ENCODE results near the gene ASS1.

DNA sequence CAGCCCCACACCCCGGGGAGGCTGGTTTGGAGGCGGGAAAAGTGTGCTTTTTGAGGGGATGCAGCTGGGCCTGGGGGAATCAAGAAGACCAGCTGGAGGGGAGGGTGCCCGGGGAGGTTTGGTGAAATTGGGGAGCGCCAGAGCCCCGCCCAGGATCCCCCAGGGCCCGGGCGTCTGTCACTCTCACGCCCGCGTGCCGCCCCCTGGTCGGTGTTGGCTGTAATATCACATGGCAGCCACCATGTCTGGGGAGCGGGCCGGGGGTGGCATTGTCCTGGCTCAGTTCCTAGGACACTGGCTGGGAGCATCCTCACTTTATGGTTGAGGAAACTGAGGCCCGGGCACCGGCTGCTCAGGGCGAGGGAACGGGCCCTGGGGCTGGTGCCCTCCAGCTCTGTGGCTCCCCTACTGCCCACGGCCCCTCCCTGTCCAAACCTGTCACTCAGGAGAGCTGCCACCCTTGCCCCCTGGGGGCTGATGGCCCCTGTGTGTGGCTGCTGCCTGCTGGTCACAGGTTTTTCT, 27.5 kb downstream of the ASS1 start:
- TF ChIP-seq, protein P1, sequence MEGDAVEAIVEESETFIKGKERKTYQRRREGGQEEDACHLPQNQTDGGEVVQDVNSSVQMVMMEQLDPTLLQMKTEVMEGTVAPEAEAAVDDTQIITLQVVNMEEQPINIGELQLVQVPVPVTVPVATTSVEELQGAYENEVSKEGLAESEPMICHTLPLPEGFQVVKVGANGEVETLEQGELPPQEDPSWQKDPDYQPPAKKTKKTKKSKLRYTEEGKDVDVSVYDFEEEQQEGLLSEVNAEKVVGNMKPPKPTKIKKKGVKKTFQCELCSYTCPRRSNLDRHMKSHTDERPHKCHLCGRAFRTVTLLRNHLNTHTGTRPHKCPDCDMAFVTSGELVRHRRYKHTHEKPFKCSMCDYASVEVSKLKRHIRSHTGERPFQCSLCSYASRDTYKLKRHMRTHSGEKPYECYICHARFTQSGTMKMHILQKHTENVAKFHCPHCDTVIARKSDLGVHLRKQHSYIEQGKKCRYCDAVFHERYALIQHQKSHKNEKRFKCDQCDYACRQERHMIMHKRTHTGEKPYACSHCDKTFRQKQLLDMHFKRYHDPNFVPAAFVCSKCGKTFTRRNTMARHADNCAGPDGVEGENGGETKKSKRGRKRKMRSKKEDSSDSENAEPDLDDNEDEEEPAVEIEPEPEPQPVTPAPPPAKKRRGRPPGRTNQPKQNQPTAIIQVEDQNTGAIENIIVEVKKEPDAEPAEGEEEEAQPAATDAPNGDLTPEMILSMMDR (IDR thresholded peaks at IDR 0.05), result no peak
- no peak for TF ChIP-seq POLR2A (IDR thresholded peaks at IDR 0.05)
